HG03565 (cell line): Measurements from ENCODE around the gene RET.

ENCODE experiments used
- ATAC-seq: cut with Tn5 transposase; IDR thresholded peaks from one replicate; pipeline ENCODE4 v1.9.1; 2021; ENCODE audit warnings: mild to moderate bottlenecking, moderate library complexity; ENCODE audit not compliant: unreplicated experiment

RET gene

GRCh38 chr10:43061760-43062159, 15.1 kb upstream of the RET start:
- ATAC-seq, result no peak

DNA sequence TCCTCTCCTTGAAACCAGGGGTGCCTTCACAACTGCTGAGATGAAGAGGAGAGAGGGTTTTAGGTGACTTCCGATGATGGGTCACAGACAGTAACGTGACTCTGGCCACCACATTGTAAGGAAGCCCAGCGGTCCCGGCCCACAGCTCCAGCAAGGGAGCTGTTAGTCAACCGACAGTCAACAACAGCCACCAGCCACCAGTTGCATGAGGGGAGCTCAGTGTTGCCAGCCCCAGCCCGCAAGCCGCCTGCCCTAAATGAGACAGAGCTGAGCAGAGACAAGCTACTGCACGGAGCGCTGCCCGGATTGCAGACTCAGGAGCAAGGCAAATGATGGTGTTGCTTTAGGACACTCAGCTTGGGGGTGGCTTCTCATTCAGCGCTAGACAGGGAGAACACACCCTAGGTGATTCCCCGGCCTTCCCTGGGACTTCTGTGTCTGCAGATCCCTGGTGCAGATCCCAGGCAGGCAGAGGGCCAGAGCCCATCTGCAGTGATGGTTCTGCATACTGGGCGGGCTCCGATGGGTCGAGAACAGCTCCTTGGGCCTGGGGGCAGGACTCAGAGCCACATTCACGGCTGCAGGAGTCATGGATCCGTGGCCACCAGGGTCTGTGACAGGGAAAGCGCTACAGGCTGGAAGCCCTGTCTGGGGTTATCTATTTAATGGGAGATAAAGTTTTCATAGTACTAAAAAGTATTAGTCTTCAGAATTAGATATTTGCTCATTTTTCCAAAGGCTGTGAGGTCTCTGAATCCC, 14.3 kb upstream of the RET start:
- no peak for ATAC-seq

- ATAC-seq, result no peak
Measured at GRCh38 chr10:43064331-43065075, 12.4 kb upstream of the RET start.

DNA sequence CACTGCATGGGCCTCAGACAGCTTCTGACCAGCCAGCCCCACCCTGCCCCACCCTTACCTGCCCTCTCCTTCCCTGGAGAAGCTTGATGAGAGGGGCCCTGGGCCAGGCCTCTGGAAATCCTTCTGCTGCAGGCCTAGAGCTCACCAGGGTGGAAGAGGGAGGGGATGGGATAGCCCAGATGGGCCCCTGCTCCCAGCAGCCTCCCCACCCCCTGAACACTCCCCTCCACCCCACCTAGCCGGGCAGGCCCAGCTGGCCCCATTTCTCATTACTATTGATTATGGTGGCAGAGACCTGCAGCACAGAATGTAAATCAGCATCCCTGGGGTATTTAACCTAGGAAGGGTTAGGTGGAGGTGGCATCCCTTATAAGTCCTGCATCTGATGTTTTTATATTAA, 11.6 kb upstream of the RET start:
- no peak for ATAC-seq

GRCh38 chr10:43065761-43066160, 11.1 kb upstream of the RET start:
- ATAC-seq, result no peak

DNA sequence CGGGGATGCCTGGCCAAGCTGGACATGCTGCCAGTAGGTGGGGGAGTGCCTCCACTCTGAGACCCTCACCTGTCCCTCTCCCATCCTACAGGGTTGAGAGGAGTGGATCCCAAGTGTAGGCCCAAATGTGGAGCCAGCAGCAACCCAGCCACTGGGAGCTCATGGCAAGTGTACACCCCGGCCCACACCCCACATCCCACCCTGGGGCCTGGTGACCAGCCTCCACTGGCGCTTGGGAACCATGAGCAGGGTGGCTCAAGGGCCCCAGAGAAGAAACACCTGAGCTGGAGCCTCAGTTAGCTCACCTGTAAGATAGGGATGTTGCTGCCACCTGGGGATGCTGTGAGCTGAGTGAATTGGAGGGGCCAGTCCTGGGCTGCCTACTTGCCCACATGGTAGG, 10.4 kb upstream of the RET start:
- ATAC-seq, result no peak

DNA sequence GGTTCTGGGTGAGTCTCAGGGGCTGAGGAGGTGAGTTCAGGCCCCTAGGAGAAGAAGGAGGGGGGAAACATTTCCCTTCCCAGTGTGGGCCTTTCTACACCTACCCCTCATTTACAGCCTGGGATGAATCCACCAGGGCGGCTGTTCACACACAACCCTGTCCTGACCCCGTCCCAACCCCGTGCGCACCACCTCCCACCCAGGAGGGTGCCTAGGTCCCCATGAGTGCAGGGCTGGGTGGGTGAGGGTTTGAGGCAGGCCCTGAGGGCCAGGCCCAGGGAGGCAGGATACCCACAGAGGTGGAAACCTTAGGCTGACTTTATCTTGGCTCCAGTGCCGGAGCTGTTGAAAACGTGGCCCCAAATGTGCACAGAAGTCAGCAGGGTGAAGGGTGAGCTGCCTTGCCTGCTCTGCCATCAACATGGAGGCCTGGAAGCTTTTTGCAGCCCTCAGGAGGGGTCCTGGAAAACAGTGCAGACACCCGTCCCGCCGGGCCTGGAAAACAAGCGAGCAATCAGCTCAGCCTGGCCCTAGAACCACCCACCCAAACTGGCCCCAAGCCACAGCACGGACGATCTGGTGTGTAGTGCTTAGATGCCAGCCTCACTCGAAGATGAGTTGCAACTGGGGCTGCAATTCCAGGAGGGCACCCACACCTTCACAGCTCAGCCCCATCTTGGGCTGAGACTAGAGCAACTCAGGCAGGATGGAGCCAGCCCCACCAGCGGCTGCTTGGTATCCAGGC, 9.3 kb upstream of the RET start:
- no peak for ATAC-seq

- ATAC-seq, result no peak
Measured at GRCh38 chr10:43068136-43068395, 8.8 kb upstream of the RET start.

DNA sequence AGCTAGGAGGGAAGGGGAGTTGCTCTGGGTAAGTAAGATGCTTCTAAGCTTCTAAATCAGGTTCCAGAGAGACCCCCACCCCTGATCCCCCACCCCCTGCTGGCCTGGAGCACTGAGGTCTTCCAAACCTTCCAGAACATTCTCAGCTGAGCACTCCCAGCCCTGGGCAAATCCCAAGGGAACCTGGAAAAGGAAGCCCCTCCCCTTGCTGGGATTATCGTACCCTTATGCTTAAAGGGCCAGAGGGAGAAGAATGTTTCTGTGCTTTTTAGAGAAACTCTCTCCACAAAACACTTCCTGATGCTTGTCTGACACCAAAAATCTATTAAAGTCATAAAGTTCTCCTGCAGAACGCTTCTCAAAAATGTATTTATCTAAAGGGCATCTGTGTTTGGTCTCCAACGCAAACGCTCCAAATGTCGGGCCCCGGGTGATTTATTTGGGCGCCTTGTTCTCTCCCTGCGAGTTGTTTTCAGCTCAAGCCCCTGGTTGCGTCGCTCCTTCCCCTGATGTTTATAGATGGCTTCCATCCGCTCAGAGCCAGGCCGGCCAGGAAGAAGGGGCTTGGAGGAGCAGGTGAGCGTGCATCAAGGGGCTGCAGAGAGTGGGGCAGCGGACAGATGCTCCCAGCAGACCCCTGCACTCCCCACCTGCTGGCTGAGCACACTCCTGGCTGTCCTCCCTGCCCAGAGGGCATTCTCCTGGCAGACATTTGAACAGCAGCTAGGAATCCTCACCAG, 8.2 kb upstream of the RET start:
- ATAC-seq, result no peak

DNA sequence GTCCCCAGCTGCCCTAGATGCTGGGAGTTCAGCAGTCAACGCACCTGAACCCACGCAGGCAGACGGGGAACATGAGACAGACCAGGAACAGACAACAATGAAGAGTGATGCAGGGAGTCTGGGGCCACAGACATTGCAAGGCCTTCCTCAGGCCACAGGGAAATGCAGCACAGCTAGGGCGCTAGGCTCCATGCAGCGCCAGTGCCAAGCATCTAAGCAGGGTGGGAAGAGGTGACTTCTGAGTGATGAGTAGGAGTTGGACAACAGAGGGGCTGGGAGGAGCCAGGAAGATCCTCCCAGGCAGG, 7.7 kb upstream of the RET start:
- no peak for ATAC-seq

GRCh38 chr10:43069579-43069978, 7.3 kb upstream of the RET start:
- no peak for ATAC-seq

GRCh38 chr10:43070121-43071085, 6.5 kb upstream of the RET start:
- ATAC-seq, result no peak

GRCh38 chr10:43071865-43072650, 4.8 kb upstream of the RET start:
- ATAC-seq, result no peak

GRCh38 chr10:43073191-43073590, 3.7 kb upstream of the RET start:
- ATAC-seq, result no peak

DNA sequence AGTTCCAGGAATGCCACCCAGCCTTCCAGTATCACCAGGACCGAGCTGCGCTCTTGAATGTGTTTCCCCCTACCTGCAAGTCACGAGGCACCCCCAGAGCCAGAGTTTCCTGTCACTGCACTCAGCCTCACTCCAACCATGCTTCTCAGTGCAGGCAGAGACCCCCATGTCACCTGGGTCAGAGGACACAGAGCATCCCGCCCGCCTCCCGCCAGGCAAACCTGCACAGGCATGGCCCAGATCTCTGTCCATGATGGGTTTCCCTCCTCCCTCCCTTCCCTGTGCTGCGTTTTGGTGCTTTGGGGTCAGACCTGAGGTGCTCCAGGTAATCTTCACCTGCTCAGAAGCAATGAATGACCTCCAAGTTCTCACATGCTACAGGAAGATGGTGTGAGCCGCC, 3.1 kb upstream of the RET start:
- ATAC-seq, result no peak

- ATAC-seq, result no peak
Measured at GRCh38 chr10:43074409-43074808, 2.5 kb upstream of the RET start.

DNA sequence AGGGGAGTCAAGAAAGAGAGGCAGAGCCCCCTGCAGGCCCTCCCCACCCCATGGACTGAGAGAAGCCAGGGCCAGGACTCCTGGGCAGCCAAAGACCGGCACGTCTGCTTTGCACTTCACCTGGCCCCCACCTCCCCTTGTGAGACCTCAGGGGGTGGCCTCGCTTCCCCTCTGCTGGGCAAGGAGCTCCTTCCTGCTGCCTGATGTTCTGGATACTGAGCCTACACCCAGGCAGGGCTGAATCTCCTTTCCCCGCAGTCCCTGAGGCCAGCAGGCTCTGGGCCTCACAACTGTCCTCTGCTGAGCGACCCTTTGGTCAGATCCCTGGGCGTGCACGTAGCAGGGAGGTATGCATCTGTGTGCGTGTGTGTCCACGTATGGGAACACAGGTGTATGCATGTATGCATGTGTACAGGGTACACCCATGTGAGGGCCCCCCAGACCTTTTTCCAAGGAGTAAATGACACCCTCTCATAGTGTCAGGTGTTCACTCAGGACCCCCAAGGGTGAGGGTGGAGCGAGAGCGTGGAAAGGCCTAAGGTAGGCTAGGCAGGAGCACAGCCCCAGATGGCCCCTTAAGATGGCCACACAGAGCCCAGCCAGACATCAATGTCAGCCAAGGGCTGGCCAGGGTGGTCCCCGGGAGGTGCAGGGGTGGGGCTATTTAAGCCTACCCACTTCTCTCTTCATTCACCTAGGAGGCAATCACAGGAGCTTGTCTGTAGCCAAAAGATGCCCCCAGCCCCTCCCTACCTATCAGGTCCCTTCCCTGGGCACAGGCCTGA, 1.9 kb upstream of the RET start:
- no peak for ATAC-seq

DNA sequence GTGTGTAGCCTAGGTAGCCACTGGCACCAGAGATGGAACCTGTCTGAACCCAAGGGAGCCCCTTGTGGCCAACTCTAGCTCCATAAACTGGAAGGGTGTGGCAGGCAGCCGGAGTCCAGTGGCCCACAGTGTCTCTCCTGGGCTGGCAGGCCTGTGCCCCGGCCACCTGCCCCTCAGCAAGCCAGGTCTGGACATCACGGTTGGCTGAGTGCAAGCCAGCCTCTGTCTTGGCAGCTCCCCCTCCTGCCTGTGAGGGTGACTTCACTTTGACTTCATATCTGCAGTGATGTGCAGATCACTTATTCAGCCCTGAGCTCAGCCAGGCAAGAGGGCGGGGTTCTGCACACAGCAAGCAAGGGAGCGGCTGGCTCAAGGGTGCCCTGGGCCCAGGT, 1.3 kb upstream of the RET start:
- no peak for ATAC-seq

- no peak for ATAC-seq
Measured at GRCh38 chr10:43076311-43076875, 476 bp upstream of the RET start.
